HG03159 (cell line): ENCODE measurements around the gene ALG10B.

ENCODE experiments used
- ATAC-seq: cut with Tn5 transposase; IDR thresholded peaks from one replicate; pipeline ENCODE4 v1.9.1; 2021; ENCODE audit warnings: mild to moderate bottlenecking, moderate library complexity; ENCODE audit not compliant: unreplicated experiment

Gene ALG10B

DNA sequence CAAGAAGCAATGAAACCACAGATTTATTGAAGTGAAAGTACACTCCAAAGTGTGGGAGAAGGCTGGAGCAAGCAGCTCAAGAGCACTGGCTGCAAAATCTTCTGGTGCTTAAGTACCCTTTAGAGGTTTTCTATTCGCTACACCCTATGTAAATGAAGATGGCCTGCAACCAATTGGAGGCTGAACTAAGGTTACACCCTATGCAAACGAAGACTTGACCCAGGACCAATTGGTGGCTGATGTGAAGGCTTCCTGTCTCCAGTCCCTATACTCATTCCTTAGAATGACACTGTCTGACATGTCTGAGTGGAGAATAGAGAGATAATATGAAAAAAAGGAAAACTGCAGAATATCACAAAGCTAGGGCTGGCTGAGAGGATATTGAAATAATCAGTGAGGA lies 57.2 kb downstream of the ALG10B start:
- no peak for ATAC-seq

DNA sequence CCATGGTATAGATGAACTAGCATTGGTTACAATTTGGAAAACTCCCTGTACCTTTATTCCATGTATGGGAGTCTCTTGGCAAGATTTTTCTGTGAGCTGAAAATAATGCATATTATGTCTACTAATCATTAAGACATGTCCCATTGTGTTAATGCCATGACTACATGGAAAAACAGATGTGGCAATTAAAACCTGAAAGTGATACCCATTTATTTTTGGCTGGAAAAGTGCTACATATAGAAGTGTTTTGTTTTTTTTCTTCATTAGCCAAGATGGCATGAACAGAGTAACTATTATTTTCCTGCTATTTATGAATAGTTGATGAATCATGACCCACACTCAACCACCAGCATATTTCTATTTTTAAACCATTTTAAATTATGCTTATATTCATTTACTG lies 58.2 kb downstream of the ALG10B start:
- ATAC-seq, result no peak
